K562 (cell line): ENCODE results near the gene VEGFB. TPM values are rescaled to one million over a fixed set of nuclear protein-coding genes. Genes with fewer than 3 reads are reported as not detected.
A peak's percentile ranks its signal among the peaks of the same experiment; 100 is the strongest.

Source experiments
- ATF7 ChIP-seq: fragments of 450-650 bp; IDR thresholded peaks from 2 replicates; pipeline ENCODE4 v1.7.1; 2014; ENCODE audit warnings: mild to moderate bottlenecking, moderate library complexity
- BRD4 ChIP-seq: fragments of 200-600 bp; sonication (generic); IDR thresholded peaks from 2 replicates; pipeline ENCODE4 v1.6.1; 2017; ENCODE audit warnings: inconsistent platforms
- FOXJ3 ChIP-seq: sonication (generic); formaldehyde crosslinking; IDR thresholded peaks from 2 replicates; pipeline ENCODE4 v1.4.0; 2020; ENCODE audit warnings: mild to moderate bottlenecking, missing genetic modification reagents
- FOXM1 ChIP-seq, 2 experiments: fragments of 450-650 bp in 1 of 2; sonication (generic) in 1 of 2; formaldehyde crosslinking in 1 of 2; IDR thresholded peaks; 2 replicates each; pipeline versions ENCODE4 v1.6.1 to v1.9.0; 2017 to 2022; ENCODE audit warnings: low read depth in 2 of 2, mild to moderate bottlenecking in 2 of 2, missing genetic modification reagents in 1 of 2, moderate library complexity in 1 of 2
- HDAC3 ChIP-seq: fragments of 450-650 bp; IDR thresholded peaks from 2 replicates; pipeline ENCODE4 v1.6.1; 2018; ENCODE audit warnings: borderline replicate concordance, mild to moderate bottlenecking, moderate library complexity; ENCODE audit not compliant: partially characterized antibody
- HDAC6 ChIP-seq: IDR thresholded peaks from 2 replicates; pipeline ENCODE4 v1.6.1; 2012; ENCODE audit warnings: low read depth, mild to moderate bottlenecking, control low read depth, inconsistent platforms, low read length, moderate library complexity
- KHSRP ChIP-seq: fragments of 450-650 bp; IDR thresholded peaks from 2 replicates; pipeline ENCODE4 v1.6.1; 2017
- KLF10 ChIP-seq: fragments of 250-450 bp; sonication (Bioruptor Pico); IDR thresholded peaks from 2 replicates; pipeline ENCODE4 v1.6.1; 2021; ENCODE audit warnings: matching md5 sums
- MYC ChIP-seq, 2 experiments: fragments of 250-450 bp in 1 of 2; sonication (Bioruptor Pico) in 1 of 2; IDR thresholded peaks; 2 replicates each; pipeline versions ENCODE4 v1.5.1 to v1.6.1; 2012 to 2021; ENCODE audit warnings: low read depth in 2 of 2, borderline replicate concordance in 1 of 2, improper control_type of control experiment in 1 of 2, low read length in 1 of 2, mild to moderate bottlenecking in 1 of 2, moderate library complexity in 1 of 2
- NR4A1 ChIP-seq, 2 experiments: fragments of 250-450 bp in 1 of 2; fragments of 450-650 bp in 1 of 2; sonication (Bioruptor Pico) in 1 of 2; IDR thresholded peaks; 2 replicates each; pipeline versions ENCODE4 v1.4.0 to v1.6.1; 2016 to 2020; ENCODE audit warnings: mild to moderate bottlenecking in 2 of 2, missing compliant biosample characterization in 1 of 2, missing genetic modification characterization in 1 of 2, moderate library complexity in 1 of 2
- NRF1 ChIP-seq, 2 experiments: fragments of 450-650 bp; IDR thresholded peaks in 1 of 2; conservative IDR thresholded peaks in 1 of 2; 2 replicates each; pipeline ENCODE4 v1.6.1; 2014; ENCODE audit warnings: mild to moderate bottlenecking in 2 of 2
- PHF8 ChIP-seq: fragments of 200-600 bp; sonication (generic); IDR thresholded peaks from 2 replicates; pipeline ENCODE4 v1.6.1; 2012; ENCODE audit warnings: mixed run types, mild to moderate bottlenecking, inconsistent platforms, low read length, moderate library complexity, borderline replicate concordance
- POLR2G ChIP-seq: fragments of 200-400 bp; formaldehyde crosslinking; IDR thresholded peaks from 2 replicates; pipeline ENCODE4 v1.6.1; 2017; ENCODE audit warnings: low read depth, mild to moderate bottlenecking, antibody characterized with exemption, low read length, moderate library complexity
- POU5F1 ChIP-seq: fragments of 150-350 bp; IDR thresholded peaks from 2 replicates; pipeline ENCODE4 v1.6.1; 2014; ENCODE audit warnings: borderline replicate concordance, low read length, low read depth, mild to moderate bottlenecking; ENCODE audit not compliant: partially characterized antibody
- SAP30 ChIP-seq: fragments of 200-600 bp; sonication (generic); IDR thresholded peaks from 2 replicates; pipeline ENCODE4 v1.6.1; 2012; ENCODE audit warnings: borderline replicate concordance, low read depth, mild to moderate bottlenecking, moderate library complexity, low read length, control low read depth, inconsistent platforms; ENCODE audit not compliant: insufficient read depth, poor library complexity, severe bottlenecking
- SIRT6 ChIP-seq: IDR thresholded peaks from one replicate; pipeline ENCODE4 v1.6.1; 2012; ENCODE audit warnings: low read depth, mild to moderate bottlenecking, control low read depth, inconsistent platforms, low read length, moderate library complexity
- SMAD3 ChIP-seq: fragments of 450-650 bp; formaldehyde crosslinking; conservative IDR thresholded peaks from 2 replicates; pipeline ENCODE4 v1.4.0; 2020; ENCODE audit warnings: mild to moderate bottlenecking
- SP1 ChIP-seq: sonication (generic); formaldehyde crosslinking; IDR thresholded peaks from 2 replicates; pipeline ENCODE4 v1.8.1; 2022; ENCODE audit warnings: mild to moderate bottlenecking, missing genetic modification reagents
- SRF ChIP-seq, 2 experiments: fragments of 250-450, 450-650 bp in 1 of 2; sonication (Bioruptor Pico) in 1 of 2; sonication (generic) in 1 of 2; formaldehyde crosslinking; IDR thresholded peaks; 2 replicates each; pipeline versions ENCODE4 v1.5.0 to v1.5.1; 2020 to 2022; ENCODE audit warnings: mild to moderate bottlenecking in 1 of 2, missing genetic modification reagents in 1 of 2
- TCF7L2 ChIP-seq: fragments of 150-350 bp; IDR thresholded peaks from 2 replicates; pipeline ENCODE4 v1.6.1; 2016; ENCODE audit warnings: low read depth, mild to moderate bottlenecking, low read length, moderate library complexity
- THRAP3 ChIP-seq: fragments of 450-650 bp; IDR thresholded peaks from 2 replicates; pipeline ENCODE4 v1.6.1; 2016; ENCODE audit warnings: mild to moderate bottlenecking, inconsistent platforms, borderline replicate concordance
- ZNF780A ChIP-seq: fragments of 250-450 bp; sonication (Bioruptor Pico); IDR thresholded peaks from 2 replicates; pipeline ENCODE4 v1.5.0; 2021; ENCODE audit warnings: mild to moderate bottlenecking
- polyA plus RNA-seq, 8 experiments: library from polyadenylated mRNA; depleted of rRNA in 4 of 8; stranded (reverse) in 5 of 8; unstranded in 3 of 8; fragments of >200 nt; fragmentation: Nextera tagmentation in 2 of 8; fragmentation: Illumina TruSeq in 1 of 8; extraction: Ambion mirVana in 2 of 8; extraction: Trizol in 1 of 8; gene quantifications; 2 replicates each; pipeline versions ENCODE4 v1.2.1 to v1.2.3, GENCODE V29; 2011 to 2014; ENCODE audit warnings: inconsistent platforms in 1 of 8, missing spikeins in 1 of 8
- total RNA-seq, 7 experiments: library from RNA; depleted of rRNA in 6 of 7; stranded (reverse); fragments of >200 nt in 6 of 7; fragmentation: Illumina TruSeq in 2 of 7; extraction: Trizol in 2 of 7; gene quantifications; 2 replicates each; pipeline versions ENCODE4 v1.2.1 to v1.2.3, GENCODE V29; 2011 to 2021; ENCODE audit warnings: low replicate concordance in 1 of 7
- TF ChIP-seq, protein P1 (sequence below): sonication (generic); formaldehyde crosslinking; IDR thresholded peaks from 2 replicates; pipeline ENCODE4 v1.8.0; 2022; ENCODE audit warnings: missing genetic modification reagents, mild to moderate bottlenecking, moderate library complexity, borderline replicate concordance
- TF ChIP-seq, protein P2 (sequence below): sonication (generic); formaldehyde crosslinking; IDR thresholded peaks from 2 replicates; pipeline ENCODE4 v1.8.1; 2023; ENCODE audit warnings: mild to moderate bottlenecking, missing genetic modification reagents

The VEGFB gene
- total and polyA plus RNA-seq, 9 of the 15 experiments (the other 6 are each of a cell fraction or from before 2014, with no cell fraction given), result 11.0 to 83.4 (median 25.7) TPM

DNA sequence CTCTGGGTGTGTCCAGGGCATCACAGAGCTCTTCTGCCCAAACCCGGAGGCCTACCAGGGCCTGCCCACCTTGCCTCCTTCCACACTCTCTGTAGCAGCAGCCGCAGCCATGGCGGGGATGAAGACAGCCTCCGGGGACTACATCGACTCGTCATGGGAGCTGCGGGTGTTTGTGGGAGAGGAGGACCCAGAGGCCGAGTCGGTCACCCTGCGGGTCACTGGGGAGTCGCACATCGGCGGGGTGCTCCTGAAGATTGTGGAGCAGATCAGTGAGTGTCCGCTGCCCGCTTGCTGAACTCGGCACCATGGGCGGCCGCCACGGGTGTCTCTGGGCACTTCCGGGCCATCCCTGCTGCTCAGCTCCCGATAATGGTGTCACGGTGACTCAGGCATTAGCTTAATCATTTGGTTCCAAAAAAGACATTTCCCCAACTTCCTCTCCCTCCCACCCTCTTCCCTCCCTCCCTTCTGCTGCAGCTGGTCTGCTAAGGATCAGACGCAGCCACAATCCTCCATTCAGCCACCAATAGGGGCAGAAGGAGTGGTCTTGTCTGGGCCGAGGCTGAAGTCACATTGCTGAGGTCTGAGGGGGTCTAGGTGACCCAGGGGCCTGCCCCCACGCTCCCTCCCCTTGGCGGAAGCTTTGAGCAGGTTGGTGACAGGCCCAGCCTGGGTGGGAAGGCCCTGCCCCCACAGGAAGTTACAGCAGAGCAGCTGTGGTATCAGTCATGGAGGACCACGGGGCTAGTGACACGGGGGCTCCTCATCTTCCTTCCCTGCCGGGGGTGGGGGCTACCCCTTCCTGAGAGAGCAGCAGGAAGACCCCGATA lies 26.9 kb upstream of the VEGFB start (continued):
- TF ChIP-seq FOXM1 (IDR thresholded peaks at IDR 0.05; ENCODE audit: low read depth) (no peak), FOXM1 (CRISPR knock-in tag; IDR thresholded peaks at IDR 0.05; ENCODE audit: low read depth) (no peak), ZNF780A (CRISPR knock-in tag) (no peak), KLF10 (no peak), NRF1 (conservative IDR thresholded peaks at IDR 0.05 in 1 of 2, IDR thresholded peaks at IDR 0.05 in 1 of 2) (peak; percentile 29 to 46; a peak in 3 of 4 replicates), SMAD3 (CRISPR knock-in tag) (no peak), THRAP3 (peak; percentile 87; the same call in 1 of the 2 replicates), TCF7L2 (no peak), HDAC3 (no peak), POLR2G (peak; percentile 78), POU5F1 (no peak), SAP30 (no peak), SRF (CRISPR knock-in tag; IDR thresholded peaks at IDR 0.05) (no peak), ATF7 (peak; percentile 60; the same call in 1 of the 2 replicates), SIRT6 (no peak), NR4A1 (CRISPR knock-in tag; IDR thresholded peaks at IDR 0.05) (peak; percentile 34; the same call in 1 of the 2 replicates), NR4A1 (tag; IDR thresholded peaks at IDR 0.05) (peak; percentile 38; the same call in 1 of the 2 replicates), MYC (IDR thresholded peaks at IDR 0.05; ENCODE audit: low read depth, low read length) (peak; percentile 60), MYC (CRISPR knock-in tag; IDR thresholded peaks at IDR 0.05; ENCODE audit: borderline replicate concordance, low read depth) (no peak), KHSRP (no peak), HDAC6 (no peak), BRD4 (peak; percentile 93), PHF8 (peak; percentile 56; the same call in 1 of the 2 replicates), FOXJ3 (CRISPR knock-in tag) (no peak), SP1 (CRISPR knock-in tag) (peak; percentile 44; the same call in 1 of the 2 replicates)
- TF ChIP-seq, protein P1, sequence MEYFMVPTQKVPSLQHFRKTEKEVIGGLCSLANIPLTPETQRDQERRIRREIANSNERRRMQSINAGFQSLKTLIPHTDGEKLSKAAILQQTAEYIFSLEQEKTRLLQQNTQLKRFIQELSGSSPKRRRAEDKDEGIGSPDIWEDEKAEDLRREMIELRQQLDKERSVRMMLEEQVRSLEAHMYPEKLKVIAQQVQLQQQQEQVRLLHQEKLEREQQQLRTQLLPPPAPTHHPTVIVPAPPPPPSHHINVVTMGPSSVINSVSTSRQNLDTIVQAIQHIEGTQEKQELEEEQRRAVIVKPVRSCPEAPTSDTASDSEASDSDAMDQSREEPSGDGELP (CRISPR knock-in tag), result peak; percentile 98
- TF ChIP-seq, protein P2, sequence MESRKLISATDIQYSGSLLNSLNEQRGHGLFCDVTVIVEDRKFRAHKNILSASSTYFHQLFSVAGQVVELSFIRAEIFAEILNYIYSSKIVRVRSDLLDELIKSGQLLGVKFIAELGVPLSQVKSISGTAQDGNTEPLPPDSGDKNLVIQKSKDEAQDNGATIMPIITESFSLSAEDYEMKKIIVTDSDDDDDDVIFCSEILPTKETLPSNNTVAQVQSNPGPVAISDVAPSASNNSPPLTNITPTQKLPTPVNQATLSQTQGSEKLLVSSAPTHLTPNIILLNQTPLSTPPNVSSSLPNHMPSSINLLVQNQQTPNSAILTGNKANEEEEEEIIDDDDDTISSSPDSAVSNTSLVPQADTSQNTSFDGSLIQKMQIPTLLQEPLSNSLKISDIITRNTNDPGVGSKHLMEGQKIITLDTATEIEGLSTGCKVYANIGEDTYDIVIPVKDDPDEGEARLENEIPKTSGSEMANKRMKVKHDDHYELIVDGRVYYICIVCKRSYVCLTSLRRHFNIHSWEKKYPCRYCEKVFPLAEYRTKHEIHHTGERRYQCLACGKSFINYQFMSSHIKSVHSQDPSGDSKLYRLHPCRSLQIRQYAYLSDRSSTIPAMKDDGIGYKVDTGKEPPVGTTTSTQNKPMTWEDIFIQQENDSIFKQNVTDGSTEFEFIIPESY (CRISPR knock-in tag), result no peak
